ENCODE data around the gene TMEM132E. TPM values are rescaled to one million over a fixed set of nuclear protein-coding genes. Genes with fewer than 3 reads are reported as not detected.
A peak's percentile ranks its signal among the peaks of the same experiment; 100 is the strongest.

TMEM132E gene
- total RNA-seq, 1 donor from 2014 or later: 3.6 TPM

GRCh38 chr17:34613064-34614019 is 34.0 kb downstream of the TMEM132E start:
- H3K36me3 Mint-ChIP-seq (ENCODE audit: low read depth): no peaks in the 10 kb centered on the region
- H3K9me3 Mint-ChIP-seq: no peaks in the 10 kb centered on the region
- H3K27ac Mint-ChIP-seq (ENCODE audit: unreplicated experiment): peak overlapping the region; percentile 81
- TF ChIP-seq CTCF (conservative IDR thresholded peaks at IDR 0.05): no peak
- peak overlapping the region; percentile 64 for H3K4me3 Mint-ChIP-seq
- no peak for DNase-seq (ENCODE audit: low read depth, low spot score)
- peaks cover 71% of the 10 kb centered on the region for H3K4me1 Mint-ChIP-seq
- H3K27me3 Mint-ChIP-seq (ENCODE audit: low read depth): peaks cover 23% of the 10 kb centered on the region

- H3K27me3 Mint-ChIP-seq (ENCODE audit: low read depth): peaks cover 12% of the 10 kb centered on the region
- peaks cover 60% of the 10 kb centered on the region for H3K4me1 Mint-ChIP-seq
- no peaks in the 10 kb centered on the region for H3K9me3 Mint-ChIP-seq
- no peaks in the 10 kb centered on the region for H3K36me3 Mint-ChIP-seq (ENCODE audit: low read depth)
- peak overlapping the region; percentile 64 for H3K4me3 Mint-ChIP-seq
- DNase-seq (ENCODE audit: low read depth, low spot score): no peak
- peak overlapping the region; percentile 96 for H3K27ac Mint-ChIP-seq (ENCODE audit: unreplicated experiment)
- no peak for TF ChIP-seq CTCF (conservative IDR thresholded peaks at IDR 0.05)
Measured at GRCh38 chr17:34614698-34615097, 35.3 kb downstream of the TMEM132E start.

GRCh38 chr17:34615326-34615725 is 35.9 kb downstream of the TMEM132E start:
- Mint-ChIP-seq H3K27me3 (ENCODE audit: low read depth) (peaks cover 6% of the 10 kb centered on the region), H3K4me3 (peak overlapping the region; percentile 23), H3K4me1 (peaks cover 55% of the 10 kb centered on the region), H3K36me3 (ENCODE audit: low read depth) (no peaks in the 10 kb centered on the region), H3K9me3 (no peaks in the 10 kb centered on the region), H3K27ac (ENCODE audit: unreplicated experiment) (no peak overlapping the region)
- DNase-seq (ENCODE audit: low read depth, low spot score): no peak
- TF ChIP-seq CTCF (conservative IDR thresholded peaks at IDR 0.05): no peak

GRCh38 chr17:34616148-34616547 is 36.8 kb downstream of the TMEM132E start:
- Mint-ChIP-seq H3K27me3 (ENCODE audit: low read depth) (peaks cover 3% of the 10 kb centered on the region), H3K4me3 (peak overlapping the region; percentile 23), H3K27ac (ENCODE audit: unreplicated experiment) (no peak overlapping the region), H3K9me3 (no peaks in the 10 kb centered on the region), H3K4me1 (peaks cover 54% of the 10 kb centered on the region), H3K36me3 (ENCODE audit: low read depth) (no peaks in the 10 kb centered on the region)
- DNase-seq (ENCODE audit: low read depth, low spot score): peak; percentile 16
- TF ChIP-seq CTCF (conservative IDR thresholded peaks at IDR 0.05): no peak

DNA sequence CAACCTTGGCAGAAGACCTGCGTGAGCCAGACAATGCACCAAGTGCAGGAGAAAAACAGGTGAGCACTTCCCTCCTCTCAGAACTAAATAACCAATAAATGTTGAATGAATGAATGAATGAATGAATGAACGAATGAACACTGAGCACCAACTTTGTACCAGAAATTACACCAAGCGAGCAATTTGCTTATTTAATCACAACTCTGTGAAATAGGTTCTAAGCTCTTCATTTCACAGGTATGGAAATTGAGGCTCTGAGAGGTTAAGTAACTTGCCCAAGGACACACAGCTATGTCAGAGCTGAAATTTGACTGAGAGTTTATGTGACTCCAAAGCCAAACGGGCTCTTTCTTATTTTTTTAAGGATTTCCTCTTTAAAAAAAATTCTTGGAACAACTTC is 38.0 kb downstream of the TMEM132E start:
- Mint-ChIP-seq H3K4me3 (no peak overlapping the region), H3K36me3 (ENCODE audit: low read depth) (no peaks in the 10 kb centered on the region), H3K4me1 (peaks cover 53% of the 10 kb centered on the region), H3K27ac (ENCODE audit: unreplicated experiment) (no peak overlapping the region), H3K27me3 (ENCODE audit: low read depth) (peaks cover 3% of the 10 kb centered on the region), H3K9me3 (no peaks in the 10 kb centered on the region)
- TF ChIP-seq CTCF (conservative IDR thresholded peaks at IDR 0.05): no peak
- DNase-seq (ENCODE audit: low read depth, low spot score): no peak

Measured in neural crest cell (in vitro differentiated cells).